T47D (cell line): ENCODE results near the gene LRMDA.

ENCODE experiments used
- DNase-seq, 2 experiments: peaks; one replicate each; pipeline versions ENCODE4 v3.0.0 to v3.0.0-alpha.2; 2011 to 2012; ENCODE audit warnings: low read depth in 1 of 2, low spot score in 1 of 2
- JUND ChIP-seq: IDR thresholded peaks from 2 replicates; pipeline ENCODE4 v1.6.1; 2012; ENCODE audit warnings: low read depth
- in situ Hi-C: cut with HindIII; loops from 2 replicates; pipeline ENCODE4 v1.10.0; 2016; ENCODE audit warnings: low sequenced_read_pairs, low pct_unique_long_range_greater_than_20kb

LRMDA gene

GRCh38 chr10:76026176-76026771 is 594.9 kb downstream of the LRMDA start:
- TF ChIP-seq JUND, result no peak
- DNase-seq, result no peak
- in situ Hi-C loops, result no loop called here

GRCh38 chr10:76026905-76027304 is 595.5 kb downstream of the LRMDA start:
- TF ChIP-seq JUND, result no peak
- in situ Hi-C loops, result no loop called here
- DNase-seq, result peak in 1 of 2 experiments; percentile 53

GRCh38 chr10:76029782-76030181 is 598.4 kb downstream of the LRMDA start:
- DNase-seq, result no peak
- in situ Hi-C loops, result no loop called here
- TF ChIP-seq JUND, result no peak

GRCh38 chr10:76031099-76031498 is 599.7 kb downstream of the LRMDA start:
- in situ Hi-C loops, result no loop called here
- DNase-seq, result no peak
- TF ChIP-seq JUND, result no peak

- no peak for DNase-seq
- in situ Hi-C loops, result no loop called here
- TF ChIP-seq JUND, result no peak
Observed at GRCh38 chr10:76031769-76032699, 600.6 kb downstream of the LRMDA start.

- in situ Hi-C loops, result no loop called here
- TF ChIP-seq JUND, result no peak
- no peak for DNase-seq
Observed at GRCh38 chr10:76032700-76033039, 601.2 kb downstream of the LRMDA start.

GRCh38 chr10:76033457-76034196 is 602.2 kb downstream of the LRMDA start:
- DNase-seq, result peak in 1 of 2 experiments; percentile 31
- in situ Hi-C loops, result no loop called here
- no peak for TF ChIP-seq JUND

- in situ Hi-C loops, result no loop called here
- no peak for DNase-seq
- TF ChIP-seq JUND, result no peak
Observed at GRCh38 chr10:76034353-76035205, 603.2 kb downstream of the LRMDA start.

GRCh38 chr10:76035206-76036110 is 604.0 kb downstream of the LRMDA start:
- no peak for TF ChIP-seq JUND
- DNase-seq, result no peak
- in situ Hi-C loops, result no loop called here

- in situ Hi-C loops, result no loop called here
- TF ChIP-seq JUND, result no peak
- DNase-seq, result peak; percentile 73 to 75
Observed at GRCh38 chr10:76036111-76036940, 604.9 kb downstream of the LRMDA start.
